Osteocyte (in vitro differentiated cells): ENCODE measurements around the gene BARX1. TPM values are rescaled to one million over a fixed set of nuclear protein-coding genes. Genes with fewer than 3 reads are reported as not detected.

Experiments
- DNase-seq: peaks from one replicate; pipeline ENCODE4 v3.0.0; 2021; ENCODE audit warnings: mixed read lengths; ENCODE audit not compliant: unreplicated experiment; ENCODE audit errors: extremely low spot score
- H3K27ac Mint-ChIP-seq: one replicate; pipeline ENCODE4 v1.8.0; 2021; ENCODE audit warnings: mild to moderate bottlenecking, mixed read lengths; ENCODE audit not compliant: unreplicated experiment
- H3K27me3 Mint-ChIP-seq: one replicate; pipeline ENCODE4 v1.8.0; 2021; ENCODE audit warnings: mixed read lengths; ENCODE audit not compliant: unreplicated experiment
- H3K36me3 Mint-ChIP-seq: one replicate; pipeline ENCODE4 v1.8.0; 2021; ENCODE audit warnings: mixed read lengths; ENCODE audit not compliant: unreplicated experiment
- H3K4me1 Mint-ChIP-seq: one replicate; pipeline ENCODE4 v1.8.0; 2021; ENCODE audit warnings: mixed read lengths; ENCODE audit not compliant: unreplicated experiment
- H3K4me3 Mint-ChIP-seq: one replicate; pipeline ENCODE4 v1.8.0; 2021; ENCODE audit warnings: mild to moderate bottlenecking, moderate library complexity, mixed read lengths; ENCODE audit not compliant: unreplicated experiment
- H3K9me3 Mint-ChIP-seq: one replicate; pipeline ENCODE4 v1.8.0; 2021; ENCODE audit warnings: mixed read lengths; ENCODE audit not compliant: unreplicated experiment
- CTCF ChIP-seq: fragments of 200-600 bp; sonication (generic); IDR thresholded peaks from 2 replicates; pipeline ENCODE4 v1.5.0; 2021; ENCODE audit warnings: antibody characterized with exemption, mild to moderate bottlenecking, moderate library complexity
- total RNA-seq: library from RNA; stranded (reverse); gene quantifications from 2 replicates; pipeline ENCODE4 v1.2.1, GENCODE V29; 2021

Gene BARX1
- total RNA-seq, 1 donor from 2014 or later = 2.2 TPM

GRCh38 chr9:93911801-93912554, 43.2 kb downstream of the BARX1 start:
- no peaks in the 10 kb centered on the region for H3K9me3 Mint-ChIP-seq
- no peaks in the 10 kb centered on the region for H3K36me3 Mint-ChIP-seq
- H3K27me3 Mint-ChIP-seq = no peaks in the 10 kb centered on the region
- no peak overlapping the region for H3K27ac Mint-ChIP-seq
- DNase-seq = no peak
- no peaks in the 10 kb centered on the region for H3K4me1 Mint-ChIP-seq
- no peak overlapping the region for H3K4me3 Mint-ChIP-seq
- no peak for TF ChIP-seq CTCF

GRCh38 chr9:93911136-93911745, 43.9 kb downstream of the BARX1 start:
- Mint-ChIP-seq H3K27me3 (peaks cover 3% of the 10 kb centered on the region), H3K9me3 (no peaks in the 10 kb centered on the region), H3K27ac (no peak overlapping the region), H3K36me3 (no peaks in the 10 kb centered on the region), H3K4me3 (no peak overlapping the region), H3K4me1 (no peaks in the 10 kb centered on the region)
- no peak for DNase-seq
- TF ChIP-seq CTCF = no peak

- H3K27me3 Mint-ChIP-seq = peaks cover 4% of the 10 kb centered on the region
Measured at GRCh38 chr9:93910598-93910997, 44.6 kb downstream of the BARX1 start.

GRCh38 chr9:93910196-93910595, 45.0 kb downstream of the BARX1 start:
- Mint-ChIP-seq H3K27ac (no peak overlapping the region), H3K27me3 (peaks cover 4% of the 10 kb centered on the region), H3K4me3 (no peak overlapping the region), H3K4me1 (no peaks in the 10 kb centered on the region), H3K9me3 (no peaks in the 10 kb centered on the region), H3K36me3 (no peaks in the 10 kb centered on the region)
- DNase-seq = no peak
- TF ChIP-seq CTCF = no peak

More at GRCh38 chr9:93910598-93910997, 44.6 kb downstream of the BARX1 start:
- H3K4me3 Mint-ChIP-seq = no peak overlapping the region
- TF ChIP-seq CTCF = no peak
- no peaks in the 10 kb centered on the region for H3K9me3 Mint-ChIP-seq
- no peak for DNase-seq
- no peak overlapping the region for H3K27ac Mint-ChIP-seq
- no peaks in the 10 kb centered on the region for H3K4me1 Mint-ChIP-seq
- H3K36me3 Mint-ChIP-seq = no peaks in the 10 kb centered on the region

GRCh38 chr9:93909242-93909616, 45.9 kb downstream of the BARX1 start:
- H3K4me1 Mint-ChIP-seq = no peaks in the 10 kb centered on the region
- H3K27ac Mint-ChIP-seq = no peak overlapping the region
- no peaks in the 10 kb centered on the region for H3K9me3 Mint-ChIP-seq
- DNase-seq = no peak
- no peak for TF ChIP-seq CTCF
- no peaks in the 10 kb centered on the region for H3K36me3 Mint-ChIP-seq
- peaks cover 4% of the 10 kb centered on the region for H3K27me3 Mint-ChIP-seq
- no peak overlapping the region for H3K4me3 Mint-ChIP-seq
